ENCODE data around the gene TAF15. TPM values are rescaled to one million over a fixed set of nuclear protein-coding genes. Genes with fewer than 3 reads are reported as not detected.

The TAF15 gene
- 10 to 100 TPM; 25.2 to 39.5 (median 31.6) TPM for total RNA-seq

- peak within 1 kb of the TSS; percentile 90 to 99 (median 94) for H3K27ac ChIP-seq
- peak; percentile 99 to 100 for TF ChIP-seq POLR2A (IDR thresholded peaks at IDR 0.05)
- TF ChIP-seq, protein P1, sequence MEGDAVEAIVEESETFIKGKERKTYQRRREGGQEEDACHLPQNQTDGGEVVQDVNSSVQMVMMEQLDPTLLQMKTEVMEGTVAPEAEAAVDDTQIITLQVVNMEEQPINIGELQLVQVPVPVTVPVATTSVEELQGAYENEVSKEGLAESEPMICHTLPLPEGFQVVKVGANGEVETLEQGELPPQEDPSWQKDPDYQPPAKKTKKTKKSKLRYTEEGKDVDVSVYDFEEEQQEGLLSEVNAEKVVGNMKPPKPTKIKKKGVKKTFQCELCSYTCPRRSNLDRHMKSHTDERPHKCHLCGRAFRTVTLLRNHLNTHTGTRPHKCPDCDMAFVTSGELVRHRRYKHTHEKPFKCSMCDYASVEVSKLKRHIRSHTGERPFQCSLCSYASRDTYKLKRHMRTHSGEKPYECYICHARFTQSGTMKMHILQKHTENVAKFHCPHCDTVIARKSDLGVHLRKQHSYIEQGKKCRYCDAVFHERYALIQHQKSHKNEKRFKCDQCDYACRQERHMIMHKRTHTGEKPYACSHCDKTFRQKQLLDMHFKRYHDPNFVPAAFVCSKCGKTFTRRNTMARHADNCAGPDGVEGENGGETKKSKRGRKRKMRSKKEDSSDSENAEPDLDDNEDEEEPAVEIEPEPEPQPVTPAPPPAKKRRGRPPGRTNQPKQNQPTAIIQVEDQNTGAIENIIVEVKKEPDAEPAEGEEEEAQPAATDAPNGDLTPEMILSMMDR (IDR thresholded peaks at IDR 0.05 in 4 of 5, conservative IDR thresholded peaks at IDR 0.05 in 1 of 5): peak; percentile 50 to 84 (median 83)
- no peaks in the 10 kb centered on the region for H3K9me3 ChIP-seq
- ATAC-seq (peak; percentile 97), DNase-seq (peak; percentile 97)
- H3K4me3 ChIP-seq: peak within 1 kb of the TSS; percentile 75 to 98 (median 88)
- H3K36me3 ChIP-seq: no peaks in the 10 kb centered on the region
- no peaks in the 10 kb centered on the region for H3K27me3 ChIP-seq
- in situ Hi-C loops (cut with MboI; ENCODE audit: low sequenced_read_pairs in 4 of 4) (loop anchor here in 3 of 4 donors (5.0 to 10.0 kb wide), 3 partner anchors 42 to 54 kb away; partner anchors contain the start of genes C17orf50 (in 1 of the 3) and GAS2L2 (in 1 of the 3)), intact Hi-C loops (cut with DNase I; ENCODE audit: low total_unique reads) (loop anchor here (1.0 to 10.0 kb wide), 3 partner anchors 45 to 676 kb away; partner anchors contain the start of genes PEX12 and ZNHIT3)
- peaks cover 21 to 35% of the 10 kb centered on the region in 2 donors for H3K4me1 ChIP-seq
Measured at GRCh38 chr17:35808962-35809854, at the start of gene TAF15. TAF15 (plus strand) TSS chr17:35809484; CDS start chr17:35809570, 86 bp downstream.

GRCh38 chr17:35760587-35760986 is 48.7 kb upstream of the TAF15 start, which contains the start of gene C17orf50:
C17orf50 (plus strand) TSS chr17:35760887; CDS start chr17:35760942, 55 bp downstream.
- TF ChIP-seq, protein P1 (IDR thresholded peaks at IDR 0.05 in 4 of 5, conservative IDR thresholded peaks at IDR 0.05 in 1 of 5): no peak
- TF ChIP-seq POLR2A (IDR thresholded peaks at IDR 0.05): no peak

GRCh38 chr17:35761601-35762000 is 47.7 kb upstream of the TAF15 start:
- no peak for TF ChIP-seq POLR2A (IDR thresholded peaks at IDR 0.05)
- TF ChIP-seq, protein P1 (IDR thresholded peaks at IDR 0.05 in 4 of 5, conservative IDR thresholded peaks at IDR 0.05 in 1 of 5): no peak
- intact Hi-C loops (cut with DNase I; ENCODE audit: low total_unique reads): loop anchor here (5.0 kb wide), 1 partner anchor 721 kb away; no protein-coding TSS in a partner anchor
- in situ Hi-C loops (cut with MboI; ENCODE audit: low sequenced_read_pairs in 4 of 4): loop anchor here in 1 of 4 donors (5.0 kb wide), 1 partner anchor 46 kb away; the partner anchor contains the start of gene TAF15

More at GRCh38 chr17:35760587-35760986, 48.7 kb upstream of the TAF15 start, which contains the start of gene C17orf50:
- no peak within 1 kb of the TSS for H3K4me3 ChIP-seq
- peaks cover 9 to 11% of the 10 kb centered on the region in 2 donors for H3K4me1 ChIP-seq
- no peaks in the 10 kb centered on the region for H3K36me3 ChIP-seq
- H3K27ac ChIP-seq: no peak within 1 kb of the TSS
- no peaks in the 10 kb centered on the region for H3K9me3 ChIP-seq
- H3K27me3 ChIP-seq: no peaks in the 10 kb centered on the region
- intact Hi-C loops (cut with DNase I; ENCODE audit: low total_unique reads) (loop anchor here (5.0 kb wide), 1 partner anchor 722 kb away; no protein-coding TSS in a partner anchor), in situ Hi-C loops (cut with MboI; ENCODE audit: low sequenced_read_pairs in 4 of 4) (loop anchor here in 1 of 4 donors (5.0 kb wide), 1 partner anchor 47 kb away; the partner anchor contains the start of gene TAF15)
- DNase-seq (no peak), ATAC-seq (no peak)

GRCh38 chr17:35763767-35764122 is 45.5 kb upstream of the TAF15 start:
- peak overlapping the region; percentile 58 to 72 (median 64) for H3K4me3 ChIP-seq
- ATAC-seq (no peak), DNase-seq (no peak)
- no peaks in the 10 kb centered on the region for H3K27me3 ChIP-seq
- peak overlapping the region in 2 of 4 donors; percentile 43 to 50 for H3K27ac ChIP-seq
- intact Hi-C loops (cut with DNase I; ENCODE audit: low total_unique reads) (loop anchor here (1.0 to 5.0 kb wide), 2 partner anchors 46 to 719 kb away; partner anchors contain the start of gene TAF15), in situ Hi-C loops (cut with MboI; ENCODE audit: low sequenced_read_pairs in 4 of 4) (loop anchor here in 1 of 4 donors (5.0 kb wide), 1 partner anchor 44 kb away; the partner anchor contains the start of gene TAF15)
- peaks cover 9 to 11% of the 10 kb centered on the region in 2 donors for H3K4me1 ChIP-seq
- H3K9me3 ChIP-seq: no peaks in the 10 kb centered on the region
- TF ChIP-seq, protein P1 (IDR thresholded peaks at IDR 0.05 in 4 of 5, conservative IDR thresholded peaks at IDR 0.05 in 1 of 5): no peak
- no peak for TF ChIP-seq POLR2A (IDR thresholded peaks at IDR 0.05)
- no peaks in the 10 kb centered on the region for H3K36me3 ChIP-seq

More at GRCh38 chr17:35761601-35762000, 47.7 kb upstream of the TAF15 start:
- no peak for DNase-seq
- H3K36me3 ChIP-seq: no peaks in the 10 kb centered on the region
- H3K4me1 ChIP-seq: peaks cover 9 to 11% of the 10 kb centered on the region in 2 donors
- H3K27ac ChIP-seq: no peak overlapping the region
- H3K9me3 ChIP-seq: no peaks in the 10 kb centered on the region
- ATAC-seq: no peak
- no peaks in the 10 kb centered on the region for H3K27me3 ChIP-seq
- no peak overlapping the region for H3K4me3 ChIP-seq

Data from gastrocnemius medialis (tissue), 4 donors.